Uterus (tissue), 2 donors: ENCODE measurements around the gene PC.

Experiments used
- CTCF ChIP-seq, 4 experiments: fragments of 200-600 bp in 2 of 4; fragments of 450-650 bp in 2 of 4; sonication (generic) in 2 of 4; IDR thresholded peaks; one replicate each; pipeline ENCODE4 v1.5.1; 2016 to 2019; ENCODE audit warnings: antibody characterized with exemption in 4 of 4, mild to moderate bottlenecking in 2 of 4, moderate library complexity in 1 of 4
- POLR2A ChIP-seq, 2 donors: fragments of 450-650 bp; IDR thresholded peaks; one replicate each; pipeline ENCODE4 v1.6.1; 2016; ENCODE audit warnings: antibody characterized with exemption in 2 of 2, mild to moderate bottlenecking in 1 of 2, moderate library complexity in 1 of 2

DNA sequence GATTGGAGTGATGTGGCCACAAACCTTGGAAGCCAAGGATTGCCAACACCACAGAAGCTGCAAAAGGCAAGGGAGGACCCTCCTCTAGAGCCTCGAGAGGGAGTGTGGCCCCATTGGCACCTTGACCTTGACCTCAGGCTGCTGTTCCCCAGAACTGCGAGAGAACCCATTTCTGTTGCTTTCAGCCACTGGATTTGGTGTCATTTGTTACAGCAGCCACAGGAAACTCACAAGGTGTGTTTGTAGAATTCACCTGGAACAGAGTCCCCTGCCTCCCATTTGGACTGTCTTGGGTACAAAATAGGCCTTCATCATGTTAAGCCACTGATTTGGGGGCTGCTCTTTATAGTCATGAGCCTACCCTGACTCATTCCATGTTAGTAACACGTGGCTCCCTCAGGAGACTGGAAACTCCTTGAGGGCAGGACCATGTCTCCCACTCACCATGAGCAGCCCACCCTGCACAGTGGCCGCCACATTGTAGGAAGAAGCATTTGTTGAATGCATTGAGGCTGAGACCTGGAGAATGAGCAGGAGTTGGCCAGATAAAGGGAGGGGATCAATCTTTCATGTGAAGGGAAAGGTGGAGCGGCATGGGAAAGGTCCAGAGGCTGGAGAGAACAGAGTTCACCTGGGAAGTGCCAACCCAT lies 25.2 kb upstream of the PC start:
- TF ChIP-seq CTCF (IDR thresholded peaks at IDR 0.05) (no peak), POLR2A (IDR thresholded peaks at IDR 0.05) (no peak)
